ENCODE measurements around the gene PIK3R4.

The PIK3R4 gene

GRCh38 chr3:130746246-130747039 is at the start of gene PIK3R4:
TSS of gene PIK3R4 (minus strand) at chr3:130746829. CDS start at chr3:130745218, 1,611 bp downstream.
- DNase-seq: peak; percentile 98

GRCh38 chr3:130795396-130795795 is 48.8 kb upstream of the PIK3R4 start:
- no peak for DNase-seq

GRCh38 chr3:130792246-130792645 is 45.6 kb upstream of the PIK3R4 start:
- DNase-seq: no peak

GRCh38 chr3:130789782-130790322 is 43.2 kb upstream of the PIK3R4 start:
- no peak for DNase-seq

GRCh38 chr3:130787422-130788068 is 40.9 kb upstream of the PIK3R4 start:
- no peak for DNase-seq

- DNase-seq: no peak
These were observed 39.7 kb upstream of the PIK3R4 start for GRCh38 chr3:130786306-130786705.

- no peak for DNase-seq
These were observed 37.0 kb upstream of the PIK3R4 start for GRCh38 chr3:130783629-130784028.

GRCh38 chr3:130779486-130779885 is 32.9 kb upstream of the PIK3R4 start:
- DNase-seq: no peak

GRCh38 chr3:130779031-130779430 is 32.4 kb upstream of the PIK3R4 start:
- no peak for DNase-seq

- DNase-seq: no peak
These were observed 26.7 kb upstream of the PIK3R4 start for GRCh38 chr3:130773366-130773765.

GRCh38 chr3:130772129-130772528 is 25.5 kb upstream of the PIK3R4 start:
- peak; percentile 44 for DNase-seq

- DNase-seq: no peak
These were observed 24.0 kb upstream of the PIK3R4 start for GRCh38 chr3:130770644-130771043.

GRCh38 chr3:130761730-130762311 is 15.2 kb upstream of the PIK3R4 start:
- DNase-seq: no peak

- no peak for DNase-seq
These were observed 14.3 kb upstream of the PIK3R4 start for GRCh38 chr3:130760922-130761321.

- DNase-seq: peak; percentile 66
These were observed 13.2 kb upstream of the PIK3R4 start for GRCh38 chr3:130759692-130760338.

GRCh38 chr3:130758624-130759369 is 12.2 kb upstream of the PIK3R4 start:
- DNase-seq: no peak

GRCh38 chr3:130757611-130758150 is 11.1 kb upstream of the PIK3R4 start:
- DNase-seq: no peak

GRCh38 chr3:130755666-130756065 is 9.0 kb upstream of the PIK3R4 start:
- no peak for DNase-seq

GRCh38 chr3:130748981-130749380 is 2.4 kb upstream of the PIK3R4 start:
- no peak for DNase-seq

GRCh38 chr3:130748467-130748861 is 1.8 kb upstream of the PIK3R4 start:
- no peak for DNase-seq

GRCh38 chr3:130743354-130743753 is 3.3 kb downstream of the PIK3R4 start:
- DNase-seq: no peak

GRCh38 chr3:130741946-130742610 is 4.6 kb downstream of the PIK3R4 start:
- DNase-seq: no peak

All from MV-4-11 (cell line).